Choroid plexus epithelial cell (primary cell): ENCODE results near the gene HMGB3.

ENCODE experiments used
- DNase-seq: peaks from one replicate; pipeline ENCODE4 v3.0.0-alpha.2; 2010; ENCODE audit warnings: low read depth
- H3K4me3 ChIP-seq: 2 replicates; pipeline ENCODE4 v1.5.1; 2011; ENCODE audit warnings: low read depth, mild to moderate bottlenecking, control low read depth, low read length, moderate library complexity
- CTCF ChIP-seq: conservative IDR thresholded peaks from 2 replicates; pipeline ENCODE4 v1.5.1; 2011; ENCODE audit warnings: low read depth, mild to moderate bottlenecking, control low read depth, inconsistent platforms, low read length, moderate library complexity

HMGB3 gene

GRCh38 chrX:150982788-150983520 is at the start of gene HMGB3:
HMGB3 (plus strand) TSS chrX:150983335; CDS start chrX:150985600, 2,265 bp downstream.
- peak; percentile 91 for DNase-seq
- no peak for TF ChIP-seq CTCF
- H3K4me3 ChIP-seq: peak within 1 kb of the TSS; percentile 66

GRCh38 chrX:150933945-150934350 is 49.2 kb upstream of the HMGB3 start:
- TF ChIP-seq CTCF: no peak
- H3K4me3 ChIP-seq: no peak overlapping the region
- DNase-seq: peak; percentile 3

- peak; percentile 76 for DNase-seq
- TF ChIP-seq CTCF: no peak
- H3K4me3 ChIP-seq: no peak overlapping the region
Measured at GRCh38 chrX:150934453-150934852, 48.7 kb upstream of the HMGB3 start.

- DNase-seq: peak; percentile 41
- no peak overlapping the region for H3K4me3 ChIP-seq
- TF ChIP-seq CTCF: no peak
Measured at GRCh38 chrX:150935467-150935866, 47.7 kb upstream of the HMGB3 start.

- DNase-seq: peak; percentile 1
- no peak for TF ChIP-seq CTCF
- H3K4me3 ChIP-seq: no peak overlapping the region
Measured at GRCh38 chrX:150936556-150936955, 46.6 kb upstream of the HMGB3 start.

GRCh38 chrX:150940844-150941495 is 42.2 kb upstream of the HMGB3 start:
- TF ChIP-seq CTCF: no peak
- H3K4me3 ChIP-seq: no peak overlapping the region
- no peak for DNase-seq
